Fibroblast of lung (primary cell): Measurements from ENCODE around the gene MT1G. TPM values are rescaled to one million over a fixed set of nuclear protein-coding genes. Genes with fewer than 3 reads are reported as not detected.
A peak's percentile ranks its signal among the peaks of the same experiment; 100 is the strongest.

ENCODE experiments used
- DNase-seq, 2 donors: peaks; one replicate each; pipeline versions ENCODE4 v3.0.0 to v3.0.0-alpha.2; 2010; ENCODE audit warnings: low read depth in 2 of 2
- H2AFZ ChIP-seq: 2 replicates; pipeline ENCODE4 v1.5.1; 2012; ENCODE audit warnings: low read length, control low read depth, inconsistent platforms
- H3K27ac ChIP-seq: 2 replicates; pipeline ENCODE4 v1.5.1; 2011; ENCODE audit warnings: low read length, control low read depth; ENCODE audit not compliant: insufficient read depth
- H3K27me3 ChIP-seq: 2 replicates; pipeline ENCODE4 v1.5.1; 2011; ENCODE audit warnings: mild to moderate bottlenecking, low read length; ENCODE audit not compliant: control insufficient read depth, insufficient read depth
- H3K36me3 ChIP-seq: 2 replicates; pipeline ENCODE4 v1.5.1; 2011; ENCODE audit warnings: low read length; ENCODE audit not compliant: control insufficient read depth, insufficient read depth
- H3K4me1 ChIP-seq: 2 replicates; pipeline ENCODE4 v1.5.1; 2011; ENCODE audit warnings: low read length; ENCODE audit not compliant: control insufficient read depth, insufficient read depth; ENCODE audit errors: extremely low read depth
- H3K4me2 ChIP-seq: 2 replicates; pipeline ENCODE4 v1.5.1; 2011; ENCODE audit warnings: low read length, control low read depth; ENCODE audit not compliant: insufficient read depth; ENCODE audit errors: extremely low read depth
- H3K4me3 ChIP-seq, 4 experiments: fragments of 200-600 bp in 1 of 4; sonication (generic) in 1 of 4; replicated peaks in 1 of 4; 2 replicates each; pipeline ENCODE4 v1.5.1; 2011 to 2016; ENCODE audit warnings: low read length in 4 of 4, low read depth in 3 of 4, mild to moderate bottlenecking in 3 of 4, control low read depth in 2 of 4, inconsistent platforms in 1 of 4, mixed read lengths in 1 of 4; ENCODE audit not compliant: insufficient read depth in 1 of 4; ENCODE audit errors: control extremely low read depth in 1 of 4
- H3K79me2 ChIP-seq: 2 replicates; pipeline ENCODE4 v1.5.1; 2012; ENCODE audit warnings: mild to moderate bottlenecking, low read length, inconsistent platforms; ENCODE audit not compliant: control insufficient read depth, insufficient read depth
- H3K9ac ChIP-seq: 2 replicates; pipeline ENCODE4 v1.5.1; 2011; ENCODE audit warnings: mild to moderate bottlenecking, low read length, control low read depth; ENCODE audit not compliant: insufficient read depth
- H3K9me3 ChIP-seq: 2 replicates; pipeline ENCODE4 v1.5.1; 2012; ENCODE audit warnings: low read depth, low read length; ENCODE audit not compliant: control insufficient read depth, insufficient read depth
- H4K20me1 ChIP-seq: 2 replicates; pipeline ENCODE4 v1.5.1; 2011; ENCODE audit warnings: low read length; ENCODE audit not compliant: control insufficient read depth, insufficient read depth; ENCODE audit errors: extremely low read depth
- CTCF ChIP-seq, 2 donors: IDR thresholded peaks in 1 of 2; conservative IDR thresholded peaks in 1 of 2; 1 replicate in 1 of 2; 2 replicates in 1 of 2; pipeline ENCODE4 v1.5.1; 2011 to 2012; ENCODE audit warnings: low read length in 2 of 2, control low read depth in 1 of 2, inconsistent platforms in 1 of 2, low read depth in 1 of 2, mild to moderate bottlenecking in 1 of 2
- EZH2 ChIP-seq: IDR thresholded peaks from 2 replicates; pipeline ENCODE4 v1.5.1; 2012; ENCODE audit warnings: low read length, control low read depth, mild to moderate bottlenecking; ENCODE audit errors: missing control alignments
- polyA plus RNA-seq, 2 donors: library from polyadenylated mRNA; depleted of rRNA in 1 of 2; stranded (reverse) in 1 of 2; unstranded in 1 of 2; fragments of >200 nt; gene quantifications; 2 replicates each; pipeline ENCODE4 v1.2.1, GENCODE V29; 2011 to 2012; ENCODE audit warnings: missing spikeins in 1 of 2
- total RNA-seq: library from RNA; depleted of rRNA; stranded (reverse); fragments of >200 nt; gene quantifications from 2 replicates; pipeline ENCODE4 v1.2.1, GENCODE V29; 2014

The MT1G gene
- total and polyA plus RNA-seq, 2 donors (not counting 1 experiment from before 2014, with no cell fraction given), result 5.7 to 11.6 TPM

GRCh38 chr16:56684256-56684925 is 16.5 kb upstream of the MT1G start:
- Histone ChIP-seq H3K4me1 (peaks cover 4% of the 10 kb centered on the region), H3K9ac (no peak overlapping the region), H3K36me3 (no peaks in the 10 kb centered on the region), H3K4me3 (no peak overlapping the region), H3K27me3 (no peaks in the 10 kb centered on the region), H4K20me1 (no peaks in the 10 kb centered on the region), H2AFZ (no peak overlapping the region), H3K27ac (no peak overlapping the region), H3K9me3 (no peaks in the 10 kb centered on the region), H3K79me2 (no peaks in the 10 kb centered on the region), H3K4me2 (no peak overlapping the region)
- no peak for DNase-seq
- TF ChIP-seq CTCF (conservative IDR thresholded peaks at IDR 0.05 in 1 of 2, IDR thresholded peaks at IDR 0.05 in 1 of 2; ENCODE audit: low read depth in 1 of 2, low read length in 2 of 2) (no peak), EZH2 (no peak)

- Histone ChIP-seq H3K36me3 (no peaks in the 10 kb centered on the region), H3K4me1 (peaks cover 4% of the 10 kb centered on the region), H3K27me3 (no peaks in the 10 kb centered on the region), H3K9ac (no peak overlapping the region), H3K79me2 (no peaks in the 10 kb centered on the region), H3K4me3 (peak overlapping the region in 2 of 4 experiments; percentile 70 to 87), H3K27ac (no peak overlapping the region), H2AFZ (no peak overlapping the region), H3K4me2 (peak overlapping the region; percentile 95), H4K20me1 (no peaks in the 10 kb centered on the region), H3K9me3 (no peaks in the 10 kb centered on the region)
- TF ChIP-seq CTCF (conservative IDR thresholded peaks at IDR 0.05 in 1 of 2, IDR thresholded peaks at IDR 0.05 in 1 of 2; ENCODE audit: low read depth in 1 of 2, low read length in 2 of 2) (no peak), EZH2 (no peak)
- no peak for DNase-seq
Observed at GRCh38 chr16:56683424-56684172, 15.7 kb upstream of the MT1G start.

GRCh38 chr16:56682703-56683397 is 15.0 kb upstream of the MT1G start:
- H3K9me3 ChIP-seq, result no peaks in the 10 kb centered on the region
- H2AFZ ChIP-seq, result peak overlapping the region; percentile 82
- H3K4me2 ChIP-seq, result peak overlapping the region; percentile 95
- H3K27ac ChIP-seq, result peak overlapping the region; percentile 54
- H3K79me2 ChIP-seq, result no peaks in the 10 kb centered on the region
- peak overlapping the region; percentile 35 for H3K9ac ChIP-seq
- H4K20me1 ChIP-seq, result no peaks in the 10 kb centered on the region
- TF ChIP-seq EZH2, result no peak
- TF ChIP-seq CTCF (conservative IDR thresholded peaks at IDR 0.05 in 1 of 2, IDR thresholded peaks at IDR 0.05 in 1 of 2; ENCODE audit: low read depth in 1 of 2, low read length in 2 of 2), result no peak
- H3K4me1 ChIP-seq, result peaks cover 4% of the 10 kb centered on the region
- DNase-seq, result no peak
- no peaks in the 10 kb centered on the region for H3K27me3 ChIP-seq
- H3K4me3 ChIP-seq, result peak overlapping the region; percentile 70 to 87 (median 72)
- H3K36me3 ChIP-seq, result no peaks in the 10 kb centered on the region
